HG03064 (cell line): Measurements from ENCODE around the gene HDAC4.

ENCODE experiments used
- ATAC-seq: cut with Tn5 transposase; IDR thresholded peaks from one replicate; pipeline ENCODE4 v1.9.1; 2021; ENCODE audit warnings: low read depth; ENCODE audit not compliant: unreplicated experiment

HDAC4 gene

DNA sequence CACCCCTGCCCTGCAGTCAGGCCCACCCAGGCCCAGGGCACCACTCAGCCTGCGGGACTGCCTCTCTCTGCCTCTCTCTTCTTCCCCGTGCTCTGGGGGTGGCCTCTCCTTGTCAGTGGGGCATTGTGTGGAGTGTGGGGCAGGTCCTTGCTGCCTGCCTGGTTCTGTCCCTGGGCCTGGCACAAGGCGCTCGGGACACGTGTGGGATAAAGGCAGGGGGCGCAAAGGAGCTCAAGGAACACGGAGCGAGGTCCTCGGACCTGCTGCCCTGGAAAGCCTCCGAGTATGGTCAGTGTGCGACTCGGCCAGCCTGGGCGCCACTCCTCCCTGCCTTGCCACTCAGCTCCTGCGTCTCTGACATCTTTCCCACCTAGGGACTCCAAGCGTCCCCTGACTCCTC, 262.2 kb downstream of the HDAC4 start:
- ATAC-seq = no peak

DNA sequence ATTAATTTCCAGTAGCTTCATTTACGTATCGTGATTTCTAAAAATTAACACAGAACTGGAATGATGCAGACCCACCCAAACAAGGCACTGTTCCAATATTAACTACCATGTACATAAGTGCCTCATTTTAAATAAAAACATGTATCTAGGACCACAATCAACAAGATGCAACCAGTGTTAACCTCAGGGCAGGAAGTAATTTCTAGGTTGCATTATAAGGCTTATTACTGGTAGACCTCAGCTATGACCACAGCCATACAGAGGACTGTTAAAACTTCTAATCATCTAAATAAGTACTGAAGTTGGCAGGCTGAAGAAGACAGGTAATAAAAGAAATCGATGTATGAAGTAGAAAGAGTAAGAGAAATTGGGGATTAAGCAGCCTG, 262.9 kb downstream of the HDAC4 start:
- ATAC-seq = no peak

DNA sequence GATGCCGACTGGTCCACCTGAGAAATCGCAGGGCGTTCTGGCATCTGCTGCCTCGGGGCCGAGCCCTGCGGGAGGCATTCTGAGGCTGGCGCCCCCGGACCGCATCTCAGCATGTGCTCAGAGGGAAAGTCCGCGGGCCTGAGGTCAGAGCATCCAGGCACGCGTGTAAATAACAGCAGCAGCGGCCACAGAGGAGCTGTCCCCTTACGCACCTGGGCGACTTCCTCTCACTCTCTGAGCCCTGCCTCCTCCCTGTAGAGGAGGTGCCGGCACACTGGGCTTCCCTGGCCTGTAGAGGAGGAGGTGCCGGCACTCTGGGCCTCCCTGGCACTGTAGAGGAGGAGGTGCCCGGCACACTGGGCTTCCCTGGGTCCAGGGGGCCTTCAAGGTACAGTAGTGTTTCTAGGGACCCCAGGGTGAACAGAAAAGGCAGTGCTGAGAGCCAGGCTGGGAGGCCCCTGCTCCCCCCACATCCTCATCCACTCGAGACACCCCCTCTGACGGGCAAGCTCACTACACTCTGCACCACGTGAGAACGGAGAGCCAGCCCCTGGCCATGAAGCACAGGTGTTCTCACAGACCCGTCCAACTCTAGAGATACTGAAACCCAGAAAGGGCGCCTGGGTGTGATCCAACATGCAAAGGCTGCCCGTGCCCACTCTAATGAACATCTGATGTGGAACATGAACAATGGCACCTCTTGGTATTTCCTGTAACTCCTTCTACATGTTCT, 263.5 kb downstream of the HDAC4 start:
- ATAC-seq = no peak

DNA sequence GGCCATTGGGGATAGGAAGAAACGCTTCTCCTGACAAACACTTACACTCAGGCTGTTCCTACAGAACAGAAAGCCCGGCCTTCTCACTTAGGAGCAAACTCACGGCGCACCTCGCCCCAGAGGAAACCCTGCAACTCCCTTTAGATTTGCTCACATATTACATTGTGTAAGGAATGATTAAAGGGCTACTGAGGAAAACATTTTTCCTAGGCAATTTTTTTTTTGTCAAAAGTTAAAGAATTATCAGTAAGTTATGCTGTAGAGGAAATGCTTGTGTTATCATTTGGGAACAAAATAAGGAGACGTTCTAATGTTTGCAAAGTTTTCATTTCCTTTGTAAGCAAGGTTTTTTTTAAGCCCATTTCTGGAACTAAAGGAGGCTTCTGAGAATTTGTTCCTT, 264.1 kb downstream of the HDAC4 start:
- ATAC-seq = no peak

DNA sequence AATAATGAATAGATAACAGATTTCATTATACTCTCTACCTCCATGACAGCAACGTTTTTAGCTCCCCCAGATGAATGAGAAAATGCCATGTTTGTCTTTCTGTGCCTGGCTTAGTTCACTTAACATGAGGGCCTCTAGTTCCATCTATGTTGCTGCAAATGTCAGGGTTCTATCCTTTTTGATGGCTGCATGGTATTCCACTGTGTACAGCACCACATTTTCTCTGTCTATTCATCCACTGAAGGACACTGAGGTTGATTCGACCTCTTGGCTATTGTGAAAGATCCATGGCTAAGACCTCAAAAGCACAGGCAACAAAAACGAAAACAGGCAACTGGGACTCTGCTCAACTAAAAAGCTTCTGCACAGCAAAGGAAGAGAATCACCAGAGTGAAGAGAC, 264.6 kb downstream of the HDAC4 start:
- ATAC-seq = no peak

DNA sequence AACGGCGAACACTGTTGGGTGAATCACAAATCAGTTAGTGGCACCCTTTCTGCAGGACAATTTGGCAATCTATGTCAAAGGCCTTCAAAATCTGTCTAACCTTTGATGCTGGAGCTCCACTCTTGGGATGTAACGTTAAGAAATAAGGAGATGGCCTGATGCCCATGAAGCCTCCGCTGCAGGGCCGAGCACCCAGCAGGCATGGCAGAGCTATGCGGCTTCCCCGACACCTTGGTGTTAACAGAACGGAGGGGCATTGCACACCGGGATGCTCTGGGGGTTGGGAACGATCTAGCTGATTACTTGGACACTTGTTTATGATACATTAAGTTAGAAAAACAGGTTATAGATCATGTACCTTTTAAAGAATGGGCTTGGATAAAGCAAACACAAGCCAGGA, 265.3 kb downstream of the HDAC4 start:
- ATAC-seq = no peak

DNA sequence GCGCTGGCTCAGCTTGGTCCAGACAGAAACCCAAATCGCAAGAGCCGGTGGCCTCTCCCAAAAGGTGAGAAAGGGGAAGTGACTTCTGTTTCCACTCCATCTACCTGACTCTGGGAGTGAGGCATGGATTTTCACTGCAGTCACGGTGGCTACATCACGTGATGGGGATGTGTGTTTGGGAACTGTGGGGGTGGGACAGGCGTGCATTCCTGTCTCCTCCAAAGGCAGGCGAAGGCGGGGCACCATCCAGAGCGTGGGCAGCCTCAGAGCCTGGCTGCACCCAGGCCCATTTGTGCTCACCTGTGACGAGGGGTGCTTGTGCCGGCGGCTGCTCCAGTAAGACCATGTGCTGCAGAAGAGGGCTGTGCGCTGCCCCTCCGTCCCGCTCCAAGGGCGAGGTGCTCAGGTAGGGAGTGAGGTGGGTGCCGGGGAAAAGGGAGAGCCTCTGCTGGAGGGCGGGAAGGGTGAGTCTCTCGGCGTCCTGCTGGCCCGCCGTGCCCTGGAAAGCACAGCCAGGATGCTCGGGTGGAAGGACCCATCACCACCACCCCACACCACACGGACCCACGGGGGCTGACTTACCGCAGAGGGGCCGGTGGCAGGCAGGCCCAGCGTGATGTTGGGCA, 266.8 kb downstream of the HDAC4 start:
- ATAC-seq = no peak

DNA sequence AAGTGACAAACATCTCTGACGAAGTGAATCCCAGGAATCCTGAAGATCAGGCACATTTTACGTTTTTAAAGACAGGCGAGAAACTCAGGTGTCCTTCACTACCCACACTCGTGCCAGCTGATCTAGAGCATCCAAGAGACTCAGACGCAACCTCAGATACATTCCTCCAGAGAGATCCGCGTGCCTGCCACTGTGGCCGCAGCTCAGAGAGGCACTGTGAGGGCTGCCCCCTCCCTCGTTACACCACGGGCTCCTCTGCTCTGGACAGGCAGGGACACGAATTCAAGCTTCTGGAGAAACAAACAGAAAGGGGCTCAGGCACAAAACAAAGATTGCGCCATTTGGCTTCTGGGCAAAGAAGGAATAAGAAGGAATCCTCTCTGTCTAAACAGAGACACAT, 268.0 kb downstream of the HDAC4 start:
- ATAC-seq = no peak

DNA sequence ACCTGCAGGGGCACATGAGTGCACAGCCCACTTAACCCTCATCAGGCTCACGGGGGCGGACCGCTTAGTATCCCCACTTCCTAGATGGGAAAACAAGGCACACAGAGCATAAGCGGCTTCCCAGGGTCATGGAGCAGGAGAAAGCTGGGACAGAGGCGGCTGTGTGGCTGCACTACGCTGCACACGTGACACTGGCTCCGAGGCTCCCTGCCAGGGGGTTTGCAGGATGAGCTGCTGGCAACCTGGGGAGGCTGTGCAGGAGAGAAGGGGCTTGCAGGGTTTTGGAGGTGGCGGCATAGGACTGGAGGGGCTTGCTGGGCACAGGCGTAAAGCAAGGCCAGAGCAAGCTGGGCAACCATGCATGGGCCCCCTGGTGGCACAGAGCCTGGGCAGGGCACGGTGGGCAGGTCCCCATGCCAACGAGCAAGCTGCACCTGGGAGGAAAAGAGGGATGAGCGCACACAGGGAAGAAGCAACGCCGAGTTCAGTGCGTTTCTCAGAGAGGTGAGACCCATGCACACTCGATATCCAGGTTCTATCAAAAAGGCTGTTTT, 268.6 kb downstream of the HDAC4 start:
- no peak for ATAC-seq

DNA sequence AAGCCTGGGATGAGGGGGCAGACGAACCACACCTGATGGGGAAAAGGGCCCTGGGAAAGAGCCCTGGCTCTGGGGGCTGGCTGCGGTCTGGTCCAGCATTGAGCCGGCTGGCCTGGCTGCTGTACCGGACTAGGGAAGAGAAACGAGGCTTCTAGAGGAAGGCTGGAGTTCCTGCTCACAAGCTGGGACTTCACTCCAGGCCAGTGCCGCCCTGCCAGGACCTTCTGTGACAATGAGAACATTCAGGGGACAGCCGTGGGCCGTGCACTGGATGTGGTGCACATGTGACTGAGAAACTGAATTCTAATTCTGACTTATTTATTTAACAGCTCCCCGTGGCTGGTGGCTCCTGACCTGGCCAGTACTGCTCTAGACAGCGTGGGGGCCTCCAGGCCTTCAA, 269.3 kb downstream of the HDAC4 start:
- no peak for ATAC-seq

DNA sequence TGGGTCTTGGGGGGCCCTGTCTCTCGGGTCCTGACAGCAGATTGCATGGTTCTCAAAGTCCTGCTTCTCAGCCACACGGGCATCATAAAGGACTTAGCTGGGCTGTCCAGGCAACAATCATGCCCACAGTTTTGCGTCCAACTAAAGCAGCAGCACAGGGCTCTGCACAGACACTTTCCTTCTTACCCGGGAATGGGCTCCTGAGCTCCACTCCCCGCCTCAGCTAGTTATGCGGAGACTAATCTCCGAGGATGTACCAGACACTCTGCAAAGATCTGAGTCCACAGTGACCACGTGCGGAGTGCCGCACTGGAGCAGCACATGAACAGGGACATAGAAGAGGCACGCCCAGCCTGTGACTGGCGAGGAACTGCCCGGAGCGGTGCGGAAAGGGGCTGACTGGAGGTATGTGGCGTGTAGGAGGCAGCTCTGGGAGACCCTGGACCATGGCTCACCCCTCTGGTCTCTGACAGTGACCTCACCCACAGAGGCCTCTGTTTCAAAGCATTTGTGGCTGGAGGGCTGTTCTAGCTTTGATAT, 270.0 kb downstream of the HDAC4 start:
- no peak for ATAC-seq

DNA sequence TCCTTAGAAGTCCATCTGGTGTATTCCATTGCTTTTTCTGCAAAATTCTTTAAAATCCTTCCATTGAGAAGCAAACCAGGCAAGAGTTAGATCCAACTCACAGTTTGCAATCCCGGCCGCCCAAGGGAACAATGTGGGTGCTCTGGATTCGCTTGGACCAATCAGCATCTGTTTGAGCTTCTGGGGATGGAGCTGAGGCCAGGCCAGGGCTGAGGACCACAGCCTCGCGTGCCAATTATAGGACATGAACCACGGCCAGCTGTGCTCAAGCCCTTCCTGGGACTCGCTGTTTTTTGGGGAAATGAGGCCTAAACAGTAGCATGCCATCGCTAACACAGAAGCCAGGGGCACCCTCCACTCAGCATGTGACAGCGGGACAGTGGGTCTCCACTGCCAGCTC, 270.8 kb downstream of the HDAC4 start:
- ATAC-seq = no peak

DNA sequence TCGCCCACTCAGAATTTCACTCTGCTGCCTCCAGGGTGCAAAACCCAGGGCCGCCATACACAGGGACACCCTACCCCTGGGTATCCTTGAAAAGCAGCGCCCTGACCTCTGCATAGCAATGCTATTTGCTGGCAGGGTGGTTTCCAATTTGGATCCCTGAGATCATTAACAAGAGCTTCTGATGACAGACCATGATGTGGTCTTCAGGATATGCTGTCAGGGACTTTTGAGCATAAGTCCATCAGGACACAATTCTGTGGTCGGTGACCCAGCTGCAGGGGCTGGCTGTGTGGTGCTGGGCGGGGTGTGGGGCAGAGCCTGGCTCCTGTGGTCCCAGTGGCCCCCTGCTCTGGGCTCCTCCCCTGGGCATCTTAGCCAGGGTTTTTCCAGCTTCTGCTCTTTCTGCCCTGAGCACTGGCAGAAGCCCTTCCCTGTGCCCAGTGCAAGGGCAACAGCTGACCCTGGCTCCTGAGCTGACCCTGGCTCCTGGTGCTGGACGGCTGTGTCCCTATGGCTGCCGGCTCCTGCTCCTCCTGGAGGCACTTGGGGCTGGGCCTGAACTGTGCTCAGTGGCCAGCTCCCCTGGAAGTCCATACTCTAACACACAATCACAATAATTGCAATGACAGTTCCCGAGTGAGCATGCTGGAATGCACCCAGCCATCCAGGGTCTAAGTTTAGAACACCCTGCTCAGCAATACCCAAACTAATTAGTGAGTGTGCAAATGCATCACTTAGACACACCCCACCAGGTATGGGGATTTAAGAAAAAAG, 271.5 kb downstream of the HDAC4 start:
- ATAC-seq = no peak

DNA sequence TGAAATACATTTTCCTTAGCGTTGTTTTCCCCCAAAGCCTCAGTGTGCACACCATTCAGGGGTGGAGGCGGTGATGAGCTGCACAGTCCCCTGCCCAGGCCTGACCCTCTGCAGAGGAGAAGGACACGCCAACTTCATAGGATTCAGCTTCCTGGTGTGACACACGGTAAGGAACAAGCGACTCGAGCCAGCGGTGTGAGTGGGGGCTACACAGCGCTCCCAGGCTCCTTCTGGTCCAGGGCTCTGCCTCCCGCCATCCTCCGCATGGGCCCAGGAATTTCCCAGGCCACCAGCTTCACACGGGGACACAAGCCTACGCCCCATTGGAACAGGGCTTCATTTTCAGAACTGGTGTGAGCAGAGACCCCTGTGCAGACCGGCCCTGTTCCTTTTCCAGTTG, 272.1 kb downstream of the HDAC4 start:
- no peak for ATAC-seq

DNA sequence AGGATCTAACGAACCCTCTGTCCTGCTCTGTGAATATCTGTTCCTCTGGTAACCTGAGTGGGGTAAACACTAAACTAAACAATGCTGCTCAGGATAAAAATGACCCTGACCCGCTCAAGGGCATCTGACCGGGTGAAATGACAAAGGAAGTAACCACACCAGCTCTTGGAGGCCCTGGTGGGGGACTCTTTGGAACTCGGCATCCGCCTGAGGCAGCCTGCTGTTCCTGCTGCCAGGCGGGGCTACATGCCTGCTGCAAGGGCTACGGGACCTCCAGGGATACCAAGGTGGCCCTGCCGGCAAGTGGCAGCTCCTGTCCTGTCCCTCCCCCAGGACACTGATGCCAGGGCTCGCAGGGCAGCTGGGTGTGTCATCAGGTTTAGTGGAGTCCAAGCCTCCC, 273.3 kb downstream of the HDAC4 start:
- no peak for ATAC-seq

DNA sequence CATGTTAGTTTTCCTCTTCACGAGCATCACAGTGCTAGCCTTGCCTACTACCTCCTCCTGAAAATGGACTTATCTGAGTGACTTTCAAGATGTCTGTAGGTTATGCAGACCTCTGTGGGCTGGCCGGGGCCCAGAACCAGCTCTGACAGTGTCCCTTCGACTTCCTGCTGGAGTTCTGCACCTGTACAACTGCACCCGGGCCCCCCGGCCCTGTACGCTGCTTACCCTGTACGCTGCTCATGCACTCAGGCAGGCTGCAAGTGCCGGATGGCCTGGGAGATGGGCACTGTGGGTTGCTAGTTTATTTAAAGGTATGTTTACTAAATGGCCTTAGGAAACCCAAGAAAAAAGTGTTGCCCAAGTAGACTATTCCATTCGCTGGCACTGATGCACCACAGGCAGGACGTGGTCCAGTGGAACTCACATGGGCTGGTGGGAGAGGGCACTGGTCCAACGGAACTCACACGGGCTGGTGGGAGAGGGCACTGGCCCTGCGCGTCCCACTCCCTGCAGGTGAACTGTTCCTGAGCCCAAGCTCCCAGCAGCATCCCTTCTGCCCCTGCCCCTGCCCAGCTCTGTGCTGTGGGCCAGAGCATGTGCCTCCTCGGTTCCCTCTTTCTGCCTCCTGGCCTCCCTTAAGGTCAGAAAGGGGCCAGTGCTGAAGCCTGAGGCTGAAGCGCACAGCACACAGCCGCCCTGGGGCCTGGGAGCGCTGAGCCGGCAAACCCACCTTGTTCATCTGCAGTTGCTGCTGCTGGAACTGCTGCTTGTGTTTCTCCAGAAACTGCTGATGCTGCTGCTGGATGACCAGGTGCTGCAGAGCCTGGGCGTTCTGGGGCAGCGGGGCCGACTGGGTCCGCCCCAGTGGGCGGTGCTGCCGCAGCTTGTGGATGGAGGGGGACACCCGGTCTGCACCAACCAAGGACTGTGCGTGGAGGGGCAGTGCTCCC, 274.8 kb downstream of the HDAC4 start:
- no peak for ATAC-seq

DNA sequence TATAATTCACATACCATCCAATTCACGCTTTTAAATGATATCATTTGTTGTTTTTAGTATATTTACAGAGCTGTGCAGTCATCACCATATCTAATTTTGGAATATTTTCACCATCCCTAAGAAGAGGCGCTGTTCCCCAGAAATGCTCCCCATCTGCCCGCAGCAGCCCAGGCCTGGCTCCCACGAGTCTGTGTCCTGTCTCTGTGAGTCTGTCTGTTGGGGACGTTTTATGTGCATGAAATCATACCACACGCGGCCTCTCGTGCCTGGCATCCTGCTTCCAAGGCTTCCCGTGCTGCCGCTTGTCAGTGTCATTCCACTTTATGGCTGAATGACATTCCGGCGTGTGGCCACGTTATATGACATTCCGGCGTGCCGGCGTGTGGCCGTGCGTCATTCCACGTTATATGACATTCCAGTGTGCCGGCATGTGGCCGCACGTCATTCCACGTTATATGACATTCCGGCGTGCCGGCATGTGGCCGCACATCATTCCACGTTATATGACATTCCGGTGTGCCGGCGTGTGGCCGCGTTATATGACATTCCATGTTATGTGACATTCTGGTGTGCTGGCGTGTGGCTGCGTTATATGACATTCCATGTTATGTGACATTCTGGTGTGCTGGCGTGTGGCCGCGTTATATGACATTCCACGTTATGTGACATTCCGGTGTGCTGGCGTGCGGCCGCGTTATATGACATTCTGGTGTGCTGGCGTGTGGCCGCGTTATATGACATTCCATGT, 276.5 kb downstream of the HDAC4 start:
- ATAC-seq = no peak

DNA sequence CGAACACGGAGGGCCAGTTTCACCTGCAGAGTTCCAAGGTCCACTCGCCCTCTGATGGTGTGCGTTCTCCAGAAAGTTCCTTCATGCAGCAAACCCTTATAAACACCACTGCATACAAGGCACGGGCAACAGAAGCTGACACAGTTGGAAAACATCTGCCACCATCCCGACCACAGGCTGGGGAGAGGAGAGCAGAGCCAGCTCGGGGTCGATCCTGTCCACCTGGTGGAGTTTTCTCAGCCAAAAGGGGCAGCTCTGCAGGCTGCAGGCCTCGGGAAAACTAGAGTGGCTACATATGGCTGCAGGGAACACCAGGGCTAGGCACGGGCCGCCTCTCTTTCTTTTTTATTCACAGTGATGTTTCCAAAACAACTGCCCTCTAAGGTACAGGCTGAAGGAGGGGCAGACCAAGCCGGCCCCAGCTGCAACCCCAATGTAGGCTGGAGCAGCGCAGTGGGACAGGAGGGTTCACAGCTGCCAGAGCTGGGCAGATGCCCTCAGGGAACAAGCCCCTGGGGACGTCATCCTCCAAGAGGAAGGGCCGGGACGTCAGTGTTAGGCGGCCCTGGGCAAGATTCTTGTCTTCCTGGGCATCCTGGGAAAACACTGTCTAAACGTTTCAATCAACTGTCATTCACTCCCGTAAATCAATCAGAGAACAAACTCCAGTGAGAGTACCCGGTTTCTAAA, 278.3 kb downstream of the HDAC4 start:
- ATAC-seq = no peak

DNA sequence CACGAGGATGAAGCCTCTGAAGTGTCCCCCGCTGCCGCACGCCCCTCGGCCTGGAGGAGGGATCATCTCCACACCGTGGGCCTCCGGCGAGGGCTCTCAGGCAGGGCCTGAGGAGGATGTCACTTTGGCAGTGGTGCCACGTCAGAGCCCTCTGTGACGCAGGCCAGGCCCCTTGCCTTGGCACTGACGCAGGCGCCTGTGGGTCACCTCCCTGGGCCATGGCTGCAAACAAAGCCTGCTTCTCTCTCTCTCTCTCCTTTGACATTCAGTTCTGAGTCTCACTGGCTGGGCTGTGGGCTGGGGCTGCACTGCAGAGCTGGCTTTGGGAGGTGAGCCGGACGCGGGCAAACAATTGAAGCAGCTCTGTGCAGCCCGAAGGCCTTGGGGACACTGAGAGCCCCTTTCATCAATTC, 279.2 kb downstream of the HDAC4 start:
- no peak for ATAC-seq
